Thyroid gland (tissue), 4 donors: ENCODE data around the gene RAD52.

ENCODE experiments used
- POLR2A ChIP-seq, 2 donors: fragments of 450-650 bp; IDR thresholded peaks; one replicate each; pipeline ENCODE4 v1.6.1; 2017; ENCODE audit warnings: antibody characterized with exemption in 2 of 2, mild to moderate bottlenecking in 2 of 2, moderate library complexity in 1 of 2
- TF ChIP-seq, protein P1 (sequence below), 6 experiments: fragments of 200-600 bp in 3 of 6; fragments of 450-650 bp in 3 of 6; sonication (generic) in 3 of 6; IDR thresholded peaks; one replicate each; pipeline ENCODE4 v1.5.1; 2016 to 2019; ENCODE audit warnings: antibody characterized with exemption in 6 of 6, mild to moderate bottlenecking in 2 of 6, inconsistent platforms in 1 of 6, moderate library complexity in 1 of 6

DNA sequence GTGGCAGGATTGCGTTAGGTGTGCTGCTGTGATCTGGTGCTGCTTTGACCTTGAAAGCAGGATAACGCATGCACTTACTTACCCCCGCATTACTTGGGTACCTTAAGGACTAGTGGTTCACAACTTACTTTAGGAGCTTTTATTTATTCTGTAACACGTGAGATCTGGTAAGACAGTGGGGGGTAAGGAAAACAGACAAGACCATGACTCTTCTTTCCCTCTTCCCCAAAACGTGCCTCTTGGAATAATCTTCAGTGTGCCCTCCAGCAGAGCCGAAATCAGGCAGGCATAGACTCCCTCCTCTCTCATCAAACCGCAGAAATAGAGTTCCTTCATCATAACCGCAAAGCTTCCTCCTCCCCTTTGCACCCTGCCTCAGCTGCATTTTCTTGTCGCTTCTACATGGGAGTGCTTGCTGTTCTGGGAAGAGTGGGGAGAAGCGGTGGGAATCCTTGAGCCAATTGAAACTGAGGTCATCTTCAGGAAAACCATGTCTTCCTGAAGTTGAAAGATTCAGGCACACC, 43.4 kb downstream of the RAD52 start:
- TF ChIP-seq, protein P1, sequence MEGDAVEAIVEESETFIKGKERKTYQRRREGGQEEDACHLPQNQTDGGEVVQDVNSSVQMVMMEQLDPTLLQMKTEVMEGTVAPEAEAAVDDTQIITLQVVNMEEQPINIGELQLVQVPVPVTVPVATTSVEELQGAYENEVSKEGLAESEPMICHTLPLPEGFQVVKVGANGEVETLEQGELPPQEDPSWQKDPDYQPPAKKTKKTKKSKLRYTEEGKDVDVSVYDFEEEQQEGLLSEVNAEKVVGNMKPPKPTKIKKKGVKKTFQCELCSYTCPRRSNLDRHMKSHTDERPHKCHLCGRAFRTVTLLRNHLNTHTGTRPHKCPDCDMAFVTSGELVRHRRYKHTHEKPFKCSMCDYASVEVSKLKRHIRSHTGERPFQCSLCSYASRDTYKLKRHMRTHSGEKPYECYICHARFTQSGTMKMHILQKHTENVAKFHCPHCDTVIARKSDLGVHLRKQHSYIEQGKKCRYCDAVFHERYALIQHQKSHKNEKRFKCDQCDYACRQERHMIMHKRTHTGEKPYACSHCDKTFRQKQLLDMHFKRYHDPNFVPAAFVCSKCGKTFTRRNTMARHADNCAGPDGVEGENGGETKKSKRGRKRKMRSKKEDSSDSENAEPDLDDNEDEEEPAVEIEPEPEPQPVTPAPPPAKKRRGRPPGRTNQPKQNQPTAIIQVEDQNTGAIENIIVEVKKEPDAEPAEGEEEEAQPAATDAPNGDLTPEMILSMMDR (IDR thresholded peaks at IDR 0.05): no peak
- TF ChIP-seq POLR2A (IDR thresholded peaks at IDR 0.05): no peak
